ENCODE measurements around the gene GOLPH3.

Gene GOLPH3

GRCh38 chr5:32170303-32171151 lies 3.6 kb downstream of the GOLPH3 start:
- no peak for DNase-seq

DNA sequence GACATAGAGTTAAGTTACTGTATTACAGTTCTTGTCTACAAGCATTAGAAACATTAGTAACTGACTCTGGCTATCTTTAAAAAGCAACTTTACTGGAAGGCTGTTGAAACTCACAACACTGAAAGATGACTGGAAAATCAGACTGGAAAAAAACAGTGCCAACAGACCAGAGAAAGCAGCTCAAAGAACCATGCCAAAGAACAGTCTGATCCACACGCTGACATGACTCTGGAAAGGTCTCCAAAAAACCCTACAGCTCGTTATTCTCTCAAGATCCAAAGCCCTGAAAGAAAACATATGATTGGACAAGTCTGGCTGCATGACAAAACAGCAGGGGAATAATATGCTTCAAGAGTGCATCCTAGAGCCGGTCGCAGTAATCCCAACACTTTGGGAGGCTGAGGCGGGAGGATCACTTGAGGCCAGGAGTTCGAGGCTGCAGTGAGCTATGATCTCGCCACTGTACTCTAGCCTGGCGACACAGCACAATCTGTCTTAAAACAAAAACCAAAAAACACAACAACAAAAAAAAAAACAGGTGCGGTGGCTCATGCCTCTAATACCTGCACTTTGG lies 5.6 kb downstream of the GOLPH3 start:
- DNase-seq, result no peak

DNA sequence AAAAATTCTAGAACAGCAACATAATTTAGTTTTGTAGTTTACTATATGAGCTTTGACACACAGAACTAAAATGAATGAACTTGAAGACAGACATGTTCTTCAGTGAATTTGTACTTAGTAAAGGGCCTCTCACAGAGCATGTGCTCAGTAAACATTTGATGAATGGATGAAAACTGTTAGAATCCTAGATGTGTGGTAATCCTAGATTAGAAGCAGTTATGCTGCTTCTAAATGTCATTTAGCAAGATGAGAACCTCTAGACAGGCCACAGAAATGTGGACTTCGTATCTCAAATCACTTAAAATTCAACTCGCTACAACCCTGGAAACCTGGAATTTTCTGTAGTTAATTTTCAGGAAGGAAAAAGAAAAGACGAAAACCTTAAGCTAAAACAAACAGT lies 8.5 kb downstream of the GOLPH3 start:
- no peak for DNase-seq

- DNase-seq, result no peak
Measured at GRCh38 chr5:32163785-32164184, 10.3 kb downstream of the GOLPH3 start.

GRCh38 chr5:32163053-32163452 lies 11.1 kb downstream of the GOLPH3 start:
- DNase-seq, result no peak

GRCh38 chr5:32160228-32160627 lies 13.9 kb downstream of the GOLPH3 start:
- no peak for DNase-seq

DNA sequence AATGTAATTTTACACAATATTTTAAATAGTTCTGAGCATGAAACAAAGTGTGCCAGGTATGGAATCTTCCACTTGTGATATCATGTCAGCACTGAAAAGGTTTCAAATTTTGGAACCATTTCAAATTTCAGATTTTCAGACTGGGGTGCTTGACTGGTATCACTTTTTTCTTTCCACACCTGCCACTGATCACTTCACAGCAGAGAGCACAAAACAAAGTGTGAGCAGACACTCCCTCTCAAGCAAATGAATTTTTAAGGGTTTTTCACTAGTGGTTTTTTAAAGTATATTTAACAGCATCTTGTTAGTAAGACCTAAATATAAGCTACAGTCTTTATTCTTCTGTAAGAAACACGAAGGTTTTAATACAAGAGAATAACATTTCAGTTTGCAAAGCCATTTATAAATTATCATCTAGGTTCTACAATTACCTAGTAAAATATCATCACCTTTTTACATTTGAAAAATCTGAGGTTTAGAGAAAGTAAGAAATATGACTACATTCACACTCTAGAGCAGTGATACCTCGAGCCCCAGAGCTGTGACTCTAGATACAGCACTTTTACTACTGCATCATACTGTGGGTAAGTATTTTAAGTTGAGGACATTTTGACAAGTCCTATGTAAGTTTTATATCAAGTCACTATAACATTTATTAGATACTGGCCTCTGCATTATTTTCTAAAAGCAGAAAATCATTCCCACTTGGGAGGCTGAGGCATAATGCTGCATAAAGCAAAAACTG lies 14.6 kb downstream of the GOLPH3 start:
- DNase-seq, result no peak

DNA sequence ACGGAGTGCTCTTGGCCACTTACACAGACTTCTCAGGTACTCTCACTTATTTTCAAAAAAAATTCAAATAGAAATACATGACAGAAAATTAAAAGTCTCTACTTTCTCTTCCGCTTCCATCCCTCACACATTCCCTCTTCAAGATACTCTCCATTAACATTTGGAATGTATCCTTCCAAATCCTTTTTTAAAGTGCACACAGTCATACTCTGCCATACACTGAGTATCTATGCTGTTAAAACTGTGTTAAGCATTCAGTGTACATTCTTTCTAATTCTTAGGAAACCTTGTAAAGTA lies 15.5 kb downstream of the GOLPH3 start:
- DNase-seq, result no peak

- DNase-seq, result no peak
Measured at GRCh38 chr5:32157078-32157477, 17.0 kb downstream of the GOLPH3 start.

DNA sequence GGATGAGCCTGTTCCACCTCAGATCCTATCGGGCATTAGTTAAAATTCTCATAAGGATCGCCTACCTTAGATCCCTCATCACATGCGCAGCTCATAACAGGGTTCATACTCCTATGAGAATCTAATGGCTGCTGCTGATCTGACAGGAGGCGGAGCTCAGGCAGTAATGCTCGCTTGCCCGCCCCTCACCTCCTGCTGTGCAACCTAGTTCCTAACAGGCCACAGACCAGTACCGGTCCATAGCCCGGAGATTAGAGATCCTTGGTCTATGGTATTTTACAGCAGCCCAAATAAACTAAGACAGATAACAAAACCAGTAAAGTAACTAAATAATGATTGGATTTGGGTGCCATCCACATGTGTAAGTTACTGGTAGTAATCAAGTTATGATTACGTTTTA lies 17.5 kb downstream of the GOLPH3 start:
- no peak for DNase-seq

GRCh38 chr5:32155211-32155610 lies 18.9 kb downstream of the GOLPH3 start:
- no peak for DNase-seq

DNA sequence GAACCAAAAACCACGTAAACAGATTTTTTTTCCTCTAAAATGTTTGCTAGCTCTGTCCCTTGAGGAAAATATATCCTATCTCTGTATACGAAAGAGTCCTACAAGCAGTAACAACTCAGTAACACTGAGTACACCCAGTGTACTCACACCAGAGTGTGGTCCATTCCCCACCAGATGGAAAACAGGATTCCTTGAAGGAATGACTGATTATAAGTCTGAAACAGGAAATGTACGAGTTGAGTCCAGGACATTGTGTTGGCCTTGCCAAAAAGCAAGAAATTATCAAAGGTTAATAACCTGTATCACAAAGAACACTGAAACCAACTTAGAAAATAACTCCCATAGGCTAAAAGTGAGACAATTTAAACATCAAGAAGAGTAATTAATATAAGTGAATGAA lies 20.4 kb downstream of the GOLPH3 start:
- DNase-seq, result no peak

- no peak for DNase-seq
Measured at GRCh38 chr5:32151198-32151597, 22.9 kb downstream of the GOLPH3 start.

GRCh38 chr5:32150366-32150765 lies 23.8 kb downstream of the GOLPH3 start:
- DNase-seq, result no peak

DNA sequence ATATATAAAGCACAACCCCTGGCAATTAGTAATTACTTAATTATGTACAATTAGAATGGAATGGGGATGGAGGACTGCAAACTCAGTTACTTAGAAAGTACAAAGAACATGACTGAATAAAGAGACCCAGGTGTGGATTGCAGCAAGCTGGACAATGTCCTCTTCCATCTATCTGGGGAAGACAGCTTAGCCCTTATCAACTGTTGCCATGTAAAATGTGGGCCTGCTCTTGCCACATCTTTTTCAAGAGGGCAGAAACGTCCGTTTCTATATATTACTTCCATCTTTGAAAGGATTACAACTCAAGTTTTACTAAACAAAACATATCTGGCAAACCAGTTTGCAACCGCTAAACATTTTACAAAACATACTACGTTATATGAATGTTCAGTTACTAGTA lies 26.2 kb downstream of the GOLPH3 start:
- DNase-seq, result no peak

GRCh38 chr5:32147236-32147635 lies 26.9 kb downstream of the GOLPH3 start:
- no peak for DNase-seq

DNA sequence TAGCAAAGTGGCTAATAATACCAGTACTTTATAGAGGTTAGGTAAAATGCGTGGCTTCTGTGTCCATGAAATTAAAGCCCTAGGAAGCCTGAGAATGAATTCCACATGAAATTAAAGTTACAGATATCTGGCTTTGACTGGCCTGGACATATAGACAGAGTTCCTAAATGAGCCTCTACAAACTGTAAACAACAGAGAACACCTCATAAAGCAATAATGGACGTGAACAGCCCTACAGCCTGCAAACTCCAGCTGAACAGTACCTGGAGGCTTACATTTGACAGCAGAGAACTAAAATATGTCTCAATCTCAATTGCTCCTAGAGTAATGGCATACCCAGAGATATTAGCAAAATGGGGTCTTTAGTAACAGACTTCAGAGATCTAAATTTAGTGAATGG lies 28.7 kb downstream of the GOLPH3 start:
- no peak for DNase-seq

DNA sequence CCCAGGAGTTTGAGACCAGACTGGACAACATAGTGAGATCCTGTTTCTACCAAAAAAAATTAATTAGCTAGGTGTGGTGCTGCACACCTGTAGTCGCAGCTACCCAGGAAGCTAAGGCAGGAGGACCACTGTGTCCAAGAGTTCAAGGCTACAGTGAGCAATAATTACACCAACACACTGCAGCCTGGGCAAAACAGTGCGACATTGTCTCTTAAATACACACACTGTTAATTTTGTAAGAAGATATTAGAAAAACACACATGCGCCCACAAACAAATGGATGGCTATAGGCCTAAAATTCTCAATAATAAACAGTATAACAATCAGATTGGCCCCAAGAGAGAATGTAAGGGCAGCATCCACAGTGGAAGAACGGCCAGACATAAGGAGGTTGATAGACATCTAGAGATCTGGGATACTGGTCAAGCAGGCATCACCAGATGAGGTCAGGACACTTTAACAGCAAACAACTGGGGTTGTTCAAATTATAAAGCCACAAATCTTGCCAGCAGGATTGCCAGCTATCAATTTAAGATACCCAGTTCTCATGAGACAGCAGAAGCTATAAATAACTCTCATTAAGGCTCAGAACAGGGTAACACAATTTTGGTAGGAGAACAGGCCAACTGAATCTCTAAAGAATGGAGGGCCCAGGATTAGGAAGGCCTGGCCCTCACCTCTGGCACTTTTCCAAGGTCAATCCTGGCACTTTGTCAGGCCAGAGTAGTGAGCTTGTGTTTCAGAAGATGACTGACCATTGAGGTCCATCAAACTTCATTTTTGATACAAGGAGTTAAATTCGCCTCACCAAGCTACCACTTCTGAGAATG lies 29.5 kb downstream of the GOLPH3 start:
- no peak for DNase-seq

DNA sequence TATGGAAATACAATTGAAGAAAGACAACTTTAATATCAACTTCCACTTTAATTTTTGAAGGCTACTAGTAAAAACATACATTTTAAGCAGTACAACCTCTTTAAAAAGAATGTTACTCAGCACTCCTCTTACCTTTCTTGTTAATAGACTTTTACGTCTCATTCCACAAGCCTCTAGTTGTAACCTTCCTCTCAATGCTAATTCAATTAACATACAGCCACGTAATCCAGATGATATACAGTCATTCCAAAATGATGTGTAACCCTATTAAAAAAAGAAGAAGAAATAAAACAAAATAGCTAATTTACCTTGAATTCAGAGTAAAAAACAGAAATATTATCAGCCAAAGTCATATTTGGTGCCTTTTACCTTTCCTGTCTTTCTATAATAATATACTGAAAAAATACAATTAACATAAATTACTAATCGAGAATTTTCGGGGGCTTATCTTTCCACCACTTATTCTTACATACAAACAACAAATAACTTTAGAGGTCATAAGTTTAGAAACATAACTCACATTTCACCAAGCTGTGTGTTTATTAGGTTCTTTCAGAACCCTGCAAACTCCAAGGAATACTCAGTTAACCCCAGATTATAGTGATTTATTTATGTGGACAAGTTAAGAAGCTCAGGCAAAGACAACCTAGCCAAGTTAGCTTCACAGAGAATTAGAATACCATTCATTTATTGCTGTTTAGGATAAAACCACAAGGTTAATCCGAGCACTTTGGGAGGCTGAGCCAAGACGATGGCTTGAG lies 30.3 kb downstream of the GOLPH3 start:
- DNase-seq, result no peak

DNA sequence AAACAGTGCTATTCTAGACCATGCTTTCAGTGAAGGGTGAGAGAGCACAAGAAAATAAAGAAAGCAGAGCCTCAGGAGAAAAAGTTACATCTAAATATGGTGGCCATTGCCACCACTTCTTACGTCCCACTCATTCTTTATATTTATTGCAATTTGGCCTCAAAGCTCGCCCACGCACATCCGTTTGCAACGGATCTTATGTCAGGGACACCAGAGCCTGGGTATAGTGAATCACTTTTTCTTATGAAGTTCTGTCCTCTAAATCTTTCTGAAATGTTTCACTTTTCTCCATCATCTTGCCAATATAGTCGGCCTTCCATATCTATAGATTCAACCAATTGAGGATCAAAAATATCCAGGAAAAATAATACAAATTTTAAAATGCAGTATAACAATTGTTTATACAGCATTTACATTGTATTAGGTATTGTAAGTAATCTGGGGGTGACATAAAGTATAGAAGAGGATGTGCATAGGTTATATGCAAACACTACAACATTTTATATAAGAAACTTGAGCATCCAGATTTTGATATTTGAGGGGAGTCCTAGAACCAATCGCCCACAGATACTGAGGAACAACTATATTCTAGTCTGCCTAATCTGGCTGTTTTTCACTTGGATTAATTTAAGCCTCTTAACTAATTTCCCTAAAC lies 35.2 kb downstream of the GOLPH3 start:
- DNase-seq, result no peak

DNA sequence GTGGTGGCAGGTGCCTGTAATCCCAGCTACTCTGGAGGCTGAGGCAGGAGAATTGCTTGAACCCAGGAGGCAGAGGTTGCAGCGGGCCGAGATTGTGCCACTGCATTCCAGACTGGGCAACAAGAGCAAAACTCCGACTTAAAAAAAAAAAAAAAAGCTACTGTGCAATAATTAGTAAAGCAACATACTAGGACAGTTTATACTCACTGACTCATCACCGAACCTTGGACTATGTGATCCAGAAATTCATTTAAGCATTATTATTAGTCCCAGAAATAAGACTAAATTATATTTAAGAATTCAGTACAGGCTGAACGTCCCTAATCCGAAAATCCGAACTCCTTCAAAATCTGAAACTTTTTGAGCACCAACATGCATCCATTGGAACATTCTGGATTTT lies 37.8 kb downstream of the GOLPH3 start:
- no peak for DNase-seq

- no peak for DNase-seq
Measured at GRCh38 chr5:32135086-32135485, 39.0 kb downstream of the GOLPH3 start.
